Measurements from ENCODE around the gene RERG.
"Not testable (repeated sequence)": the region's sequence is repeated elsewhere in the genome, so short reads cannot be mapped to it uniquely, and the experiment has no call there.

The RERG gene

GRCh38 chr12:15114501-15114900, 106.7 kb downstream of the RERG start:
- H3K4me3 ChIP-seq (ENCODE audit: low read length in 2 of 2), result no peak overlapping the region
- H3K36me3 ChIP-seq (ENCODE audit: control insufficient read depth in 2 of 2, insufficient read depth in 2 of 2, low read length in 2 of 2), result peaks cover 0 to 4% of the 10 kb centered on the region in 2 donors
- H3K27ac ChIP-seq (ENCODE audit: low read length), result no peak overlapping the region
- no peak overlapping the region for H3K9ac ChIP-seq (ENCODE audit: low read length in 2 of 2)
- no peaks in the 10 kb centered on the region for H3K27me3 ChIP-seq (ENCODE audit: control insufficient read depth in 1 of 2, insufficient read depth in 2 of 2, low read length in 2 of 2)
- no peaks in the 10 kb centered on the region for H3K9me3 ChIP-seq (ENCODE audit: control insufficient read depth in 2 of 2, low read length in 2 of 2)
- peaks cover 3% of the 10 kb centered on the region for H3K4me1 ChIP-seq (ENCODE audit: control insufficient read depth, insufficient read depth, low read length)

- Histone ChIP-seq H3K9ac (ENCODE audit: low read length in 2 of 2) (no peak overlapping the region), H3K4me1 (ENCODE audit: control insufficient read depth, insufficient read depth, low read length) (peaks cover 6% of the 10 kb centered on the region), H3K36me3 (ENCODE audit: control insufficient read depth in 2 of 2, insufficient read depth in 2 of 2, low read length in 2 of 2) (no peaks in the 10 kb centered on the region), H3K27ac (ENCODE audit: low read length) (no peak overlapping the region), H3K9me3 (ENCODE audit: control insufficient read depth in 2 of 2, low read length in 2 of 2) (no peaks in the 10 kb centered on the region), H3K27me3 (ENCODE audit: control insufficient read depth in 1 of 2, insufficient read depth in 2 of 2, low read length in 2 of 2) (no peaks in the 10 kb centered on the region), H3K4me3 (ENCODE audit: low read length in 2 of 2) (no peak overlapping the region)
Measured at GRCh38 chr12:15092826-15093225, 128.4 kb downstream of the RERG start.

GRCh38 chr12:15090441-15090840, 130.8 kb downstream of the RERG start:
- peaks cover 6% of the 10 kb centered on the region for H3K4me1 ChIP-seq (ENCODE audit: control insufficient read depth, insufficient read depth, low read length)
- no peak overlapping the region for H3K9ac ChIP-seq (ENCODE audit: low read length in 2 of 2)
- H3K4me3 ChIP-seq (ENCODE audit: low read length in 2 of 2), result no peak overlapping the region
- H3K27me3 ChIP-seq (ENCODE audit: control insufficient read depth in 1 of 2, insufficient read depth in 2 of 2, low read length in 2 of 2), result no peaks in the 10 kb centered on the region
- H3K9me3 ChIP-seq (ENCODE audit: control insufficient read depth in 2 of 2, low read length in 2 of 2), result no peaks in the 10 kb centered on the region
- no peaks in the 10 kb centered on the region for H3K36me3 ChIP-seq (ENCODE audit: control insufficient read depth in 2 of 2, insufficient read depth in 2 of 2, low read length in 2 of 2)
- no peak overlapping the region for H3K27ac ChIP-seq (ENCODE audit: low read length)

- H3K4me1 ChIP-seq (ENCODE audit: control insufficient read depth, insufficient read depth, low read length), result peaks cover 6% of the 10 kb centered on the region
- no peaks in the 10 kb centered on the region for H3K9me3 ChIP-seq (ENCODE audit: control insufficient read depth in 2 of 2, low read length in 2 of 2)
- no peaks in the 10 kb centered on the region for H3K36me3 ChIP-seq (ENCODE audit: control insufficient read depth in 2 of 2, insufficient read depth in 2 of 2, low read length in 2 of 2)
- no peak overlapping the region for H3K27ac ChIP-seq (ENCODE audit: low read length)
- no peak overlapping the region for H3K4me3 ChIP-seq (ENCODE audit: low read length in 2 of 2)
- H3K27me3 ChIP-seq (ENCODE audit: control insufficient read depth in 1 of 2, insufficient read depth in 2 of 2, low read length in 2 of 2), result no peaks in the 10 kb centered on the region
- H3K9ac ChIP-seq (ENCODE audit: low read length in 2 of 2), result no peak overlapping the region
Measured at GRCh38 chr12:15088105-15088504, 133.1 kb downstream of the RERG start.

- not testable (repeated sequence) for H3K27ac ChIP-seq (ENCODE audit: low read length); H3K4me3 ChIP-seq (ENCODE audit: low read length in 2 of 2); H3K27me3 ChIP-seq (ENCODE audit: control insufficient read depth in 1 of 2, insufficient read depth in 2 of 2, low read length in 2 of 2); H3K4me1 ChIP-seq (ENCODE audit: control insufficient read depth, insufficient read depth, low read length); H3K36me3 ChIP-seq (ENCODE audit: control insufficient read depth in 2 of 2, insufficient read depth in 2 of 2, low read length in 2 of 2); H3K9ac ChIP-seq (ENCODE audit: low read length in 2 of 2); H3K9me3 ChIP-seq (ENCODE audit: control insufficient read depth in 2 of 2, low read length in 2 of 2)
Measured at GRCh38 chr12:15077751-15078150, 143.5 kb downstream of the RERG start.

- Histone ChIP-seq H3K4me3 (ENCODE audit: low read length in 2 of 2) (no peak overlapping the region), H3K36me3 (ENCODE audit: control insufficient read depth in 2 of 2, insufficient read depth in 2 of 2, low read length in 2 of 2) (no peaks in the 10 kb centered on the region), H3K27me3 (ENCODE audit: control insufficient read depth in 1 of 2, insufficient read depth in 2 of 2, low read length in 2 of 2) (no peaks in the 10 kb centered on the region), H3K27ac (ENCODE audit: low read length) (no peak overlapping the region), H3K4me1 (ENCODE audit: control insufficient read depth, insufficient read depth, low read length) (no peaks in the 10 kb centered on the region), H3K9me3 (ENCODE audit: control insufficient read depth in 2 of 2, low read length in 2 of 2) (peaks cover 0 to 3% of the 10 kb centered on the region in 2 donors), H3K9ac (ENCODE audit: low read length in 2 of 2) (no peak overlapping the region)
Measured at GRCh38 chr12:15074351-15074750, 146.9 kb downstream of the RERG start.

GRCh38 chr12:15059123-15059522, 162.1 kb downstream of the RERG start:
- Histone ChIP-seq H3K36me3 (ENCODE audit: control insufficient read depth in 2 of 2, insufficient read depth in 2 of 2, low read length in 2 of 2) (no peaks in the 10 kb centered on the region), H3K4me1 (ENCODE audit: control insufficient read depth, insufficient read depth, low read length) (no peaks in the 10 kb centered on the region), H3K9me3 (ENCODE audit: control insufficient read depth in 2 of 2, low read length in 2 of 2) (no peaks in the 10 kb centered on the region), H3K9ac (ENCODE audit: low read length in 2 of 2) (no peak overlapping the region), H3K27me3 (ENCODE audit: control insufficient read depth in 1 of 2, insufficient read depth in 2 of 2, low read length in 2 of 2) (no peaks in the 10 kb centered on the region), H3K27ac (ENCODE audit: low read length) (no peak overlapping the region), H3K4me3 (ENCODE audit: low read length in 2 of 2) (no peak overlapping the region)
